Raji (cell line): ENCODE results near the gene SP3.

Experiments
- POLR2A ChIP-seq: IDR thresholded peaks from 2 replicates; pipeline ENCODE4 v1.6.1; 2011; ENCODE audit warnings: low read depth, low read length, control low read depth; ENCODE audit not compliant: insufficient read depth

The SP3 gene

DNA sequence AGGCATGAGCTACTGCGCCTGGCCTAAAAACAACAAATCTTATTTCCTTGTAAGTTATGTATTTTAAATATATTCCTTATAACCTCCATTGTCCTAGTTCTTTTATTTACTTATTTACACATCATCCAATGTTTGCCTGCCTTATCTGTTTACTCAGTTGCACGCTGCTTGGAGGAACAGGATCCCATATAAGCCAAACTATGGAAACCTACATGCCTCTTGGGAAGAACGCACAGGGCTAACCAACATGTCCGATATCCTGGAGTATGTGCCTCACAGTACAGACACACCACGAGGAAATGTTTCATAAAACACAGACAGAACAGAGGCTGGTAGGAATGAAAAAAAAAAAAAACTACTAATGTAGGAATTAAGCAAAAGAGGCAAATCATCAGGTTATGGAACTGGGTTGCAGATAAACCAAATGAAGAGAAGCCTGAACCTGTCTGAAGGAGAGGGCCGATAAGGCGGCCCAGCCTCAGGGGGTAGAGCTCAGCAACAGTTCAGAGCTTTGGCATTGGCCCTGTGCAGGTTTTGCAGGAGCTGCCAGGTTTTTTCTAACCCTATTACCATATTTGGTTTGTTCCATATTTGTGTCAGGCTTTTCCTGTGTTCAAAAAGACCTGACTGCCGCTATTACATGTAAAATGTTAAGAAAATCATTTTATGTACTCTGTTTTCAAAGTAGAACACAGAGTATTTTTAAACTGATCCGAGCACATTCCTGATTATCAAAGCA, 19.9 kb upstream of the SP3 start:
- no peak for TF ChIP-seq POLR2A

DNA sequence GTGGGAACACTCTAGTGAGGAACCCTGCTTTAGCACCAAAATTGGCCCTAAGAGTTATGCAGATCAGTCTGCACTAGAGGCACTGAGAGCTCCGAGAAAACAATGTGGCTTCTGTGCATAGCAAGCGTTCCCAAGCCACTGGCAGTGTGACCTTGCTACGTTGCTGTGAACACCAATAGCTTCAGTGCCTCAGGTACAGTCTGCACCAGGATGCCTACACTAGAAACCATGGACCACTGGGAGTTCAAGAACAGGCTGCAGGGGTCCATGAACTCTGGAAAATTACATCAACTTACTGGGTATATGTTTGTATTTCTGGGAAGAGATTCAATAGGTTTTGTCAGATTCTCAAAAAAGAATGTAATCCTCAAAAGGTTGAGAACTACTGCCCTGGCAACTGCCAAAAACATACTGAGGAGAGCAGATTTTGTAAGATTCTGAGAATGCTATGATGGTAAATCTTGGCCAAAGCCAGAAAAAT, 18.3 kb upstream of the SP3 start:
- no peak for TF ChIP-seq POLR2A

DNA sequence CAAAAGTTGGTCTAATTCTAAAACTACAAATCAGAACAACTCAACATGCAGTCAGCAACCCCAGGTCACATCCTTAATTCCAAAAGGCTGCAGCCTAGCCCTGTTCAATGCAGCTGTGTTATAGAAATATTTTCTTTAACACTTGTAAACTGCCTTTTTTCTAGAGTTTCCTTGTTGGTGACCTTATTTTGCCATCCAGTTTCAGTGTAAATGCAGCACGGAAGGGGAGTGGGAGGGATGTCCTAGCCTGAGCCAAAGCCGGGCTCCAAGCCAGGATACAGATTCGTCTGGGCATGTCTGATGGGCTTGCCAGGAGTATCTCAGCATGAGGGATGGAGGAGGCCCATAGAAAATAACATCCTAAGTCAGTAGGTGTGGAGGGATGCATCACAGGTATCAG, 17.7 kb upstream of the SP3 start:
- TF ChIP-seq POLR2A = no peak

DNA sequence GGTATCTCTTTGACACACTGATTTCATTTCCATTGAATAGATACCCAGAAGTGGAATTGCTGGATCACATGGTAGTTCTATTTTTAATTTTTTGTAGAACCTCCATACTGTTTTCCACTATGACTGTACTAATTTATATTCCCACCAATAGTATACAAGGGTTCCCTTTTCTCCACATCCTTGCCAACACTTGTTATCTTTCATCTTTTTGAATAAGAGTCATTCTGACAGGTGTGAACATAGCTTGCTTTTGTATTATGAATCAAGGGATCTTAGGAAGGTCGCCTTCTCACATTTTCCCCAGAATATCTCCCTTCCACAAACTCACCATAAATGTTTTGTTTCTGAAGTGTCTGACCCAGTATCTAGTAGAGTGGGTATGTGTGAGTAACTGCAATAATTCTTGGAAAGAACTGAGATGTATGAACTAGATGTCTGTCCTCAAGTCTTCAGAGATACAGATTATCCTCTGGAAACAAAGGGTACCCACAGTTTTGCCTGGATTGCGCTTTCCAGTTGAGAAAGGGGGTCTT, 17.1 kb upstream of the SP3 start:
- TF ChIP-seq POLR2A = no peak

DNA sequence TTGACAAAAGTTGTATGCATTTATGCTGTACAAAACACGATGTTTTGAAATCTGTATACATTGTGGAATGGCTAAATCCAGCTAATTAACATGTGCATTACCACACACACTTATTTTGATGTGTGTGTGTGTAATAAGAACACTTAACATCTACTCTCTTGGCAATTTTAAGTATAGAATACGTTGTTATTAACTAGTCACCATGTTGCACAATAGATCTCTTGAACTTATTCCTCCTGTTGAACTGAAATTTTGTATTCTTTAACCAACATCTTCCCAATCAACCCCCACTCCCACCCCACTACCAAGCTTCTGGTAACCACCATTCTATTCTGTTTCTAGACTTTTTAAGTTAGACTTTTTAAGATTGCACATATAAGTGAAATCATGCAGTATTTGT, 16.3 kb upstream of the SP3 start:
- no peak for TF ChIP-seq POLR2A

DNA sequence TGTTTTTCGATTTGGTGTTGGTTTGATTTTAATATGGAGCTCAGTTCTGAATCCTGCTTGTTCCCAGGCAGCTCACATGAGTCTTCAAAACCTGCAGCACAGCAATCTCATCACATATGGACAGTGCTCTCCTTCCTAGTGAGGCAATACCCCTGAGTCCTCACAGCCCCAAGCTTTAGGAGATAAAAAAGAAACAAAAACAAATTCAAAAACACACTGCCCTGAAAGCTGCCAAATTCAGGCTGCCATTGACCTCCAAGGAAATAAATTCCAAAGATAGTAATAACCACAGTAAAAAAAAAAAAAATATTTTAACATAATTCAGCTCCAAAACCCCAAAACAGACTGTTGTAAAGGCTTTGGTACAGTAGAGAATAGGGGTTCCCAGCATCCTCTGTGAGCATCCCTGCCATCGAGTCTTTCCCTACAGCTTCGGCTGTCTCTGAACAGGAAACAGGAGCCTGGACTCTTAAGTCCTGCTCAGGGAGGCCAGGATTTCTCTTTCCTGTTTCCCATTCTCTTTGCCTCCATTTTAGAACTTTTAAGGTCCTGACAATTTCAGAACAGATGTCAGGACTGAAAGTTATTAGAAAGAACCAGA, 14.7 kb upstream of the SP3 start:
- TF ChIP-seq POLR2A = no peak

DNA sequence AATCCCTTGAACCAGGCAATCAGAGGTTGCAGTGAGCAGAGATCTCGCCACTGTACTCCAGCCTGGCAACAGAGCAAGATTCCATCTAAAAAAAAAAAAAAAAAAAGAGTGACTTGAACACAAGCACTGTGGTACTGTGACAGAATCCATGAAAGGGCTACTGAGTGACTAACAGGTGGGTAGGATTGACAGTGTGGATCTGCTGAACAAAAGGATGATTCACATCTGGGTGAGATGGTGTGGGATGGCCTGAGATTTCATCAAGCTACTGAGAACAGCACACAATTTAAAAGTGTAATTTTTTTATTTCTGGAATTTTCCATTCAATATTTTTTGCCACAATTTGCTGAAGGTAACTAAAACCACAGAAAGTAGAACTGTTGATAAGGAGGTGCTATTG, 13.3 kb upstream of the SP3 start:
- no peak for TF ChIP-seq POLR2A

DNA sequence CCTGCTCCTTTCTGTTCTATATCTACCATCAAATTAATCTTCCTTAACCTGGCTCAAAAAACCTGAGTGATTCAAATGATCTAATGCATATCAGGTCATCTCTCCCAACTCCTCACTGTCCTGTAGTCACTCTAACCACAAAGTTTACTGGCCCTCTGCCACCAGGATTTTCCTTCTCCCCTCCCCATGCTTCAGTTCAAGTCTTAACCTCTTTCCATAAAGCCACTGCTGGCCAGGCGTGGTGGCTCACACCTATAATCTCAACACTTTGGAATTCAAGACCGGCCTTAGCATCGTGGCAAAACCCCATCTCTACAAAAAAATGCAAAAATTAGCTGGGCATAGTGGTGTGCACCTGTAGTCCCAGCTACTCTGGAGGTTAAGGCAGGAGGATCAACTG, 7.5 kb upstream of the SP3 start:
- TF ChIP-seq POLR2A = no peak

DNA sequence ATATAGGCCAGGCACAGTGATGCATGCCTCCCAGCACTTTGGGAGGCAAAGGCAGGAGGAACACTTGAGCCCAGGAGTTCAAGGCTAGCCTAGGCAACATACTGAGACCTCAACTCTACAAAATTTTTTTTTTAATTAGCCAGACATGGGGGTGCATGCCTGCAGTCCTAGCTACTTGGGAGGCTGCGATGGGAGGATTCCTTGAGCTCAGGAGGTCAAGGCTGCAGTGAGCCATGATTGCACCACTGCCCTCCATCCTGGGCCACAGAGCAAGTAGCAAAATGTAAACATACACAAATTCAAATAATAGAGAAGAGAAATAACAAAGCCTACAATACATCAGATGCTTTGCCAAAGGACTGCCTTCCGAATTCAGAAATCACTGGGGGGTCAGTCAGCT, 7.0 kb upstream of the SP3 start:
- TF ChIP-seq POLR2A = no peak

DNA sequence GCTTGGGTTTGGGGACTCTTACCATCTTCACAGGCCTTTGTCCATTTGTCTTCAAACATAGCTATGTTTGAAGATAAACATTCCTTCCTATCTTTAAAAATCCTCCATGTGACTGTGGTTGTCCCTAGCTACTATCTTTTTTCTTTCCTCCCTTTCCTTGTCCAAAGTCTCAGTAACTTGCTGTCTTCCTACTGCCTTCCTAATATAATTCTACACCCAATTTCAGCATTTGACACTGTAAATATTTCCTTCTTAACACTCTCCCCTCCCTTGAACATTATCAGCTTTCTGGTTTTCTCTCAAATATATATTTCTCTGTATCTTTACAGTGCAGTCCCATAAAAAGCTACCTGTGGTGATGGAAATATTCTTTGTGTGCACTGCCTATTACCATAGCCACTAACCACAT, 5.3 kb upstream of the SP3 start:
- TF ChIP-seq POLR2A = no peak

DNA sequence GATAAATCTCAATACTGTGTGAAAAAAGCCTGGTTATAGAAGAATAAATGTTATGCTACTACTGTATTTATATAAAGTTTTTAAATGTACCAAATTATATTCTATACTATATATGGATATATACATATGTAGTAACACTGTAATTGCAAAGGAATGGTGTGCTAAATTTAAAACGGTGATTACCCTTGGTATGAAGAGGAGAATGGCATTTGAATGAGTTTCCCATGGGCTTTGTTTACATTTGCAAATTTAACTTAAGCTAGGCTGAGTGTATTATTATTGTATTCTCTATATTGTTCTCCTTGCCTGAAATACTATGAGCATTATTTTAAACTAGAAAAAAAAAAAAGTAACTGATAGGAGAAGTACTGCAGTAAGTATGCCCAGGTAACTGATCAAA, 4.7 kb upstream of the SP3 start:
- TF ChIP-seq POLR2A = no peak

DNA sequence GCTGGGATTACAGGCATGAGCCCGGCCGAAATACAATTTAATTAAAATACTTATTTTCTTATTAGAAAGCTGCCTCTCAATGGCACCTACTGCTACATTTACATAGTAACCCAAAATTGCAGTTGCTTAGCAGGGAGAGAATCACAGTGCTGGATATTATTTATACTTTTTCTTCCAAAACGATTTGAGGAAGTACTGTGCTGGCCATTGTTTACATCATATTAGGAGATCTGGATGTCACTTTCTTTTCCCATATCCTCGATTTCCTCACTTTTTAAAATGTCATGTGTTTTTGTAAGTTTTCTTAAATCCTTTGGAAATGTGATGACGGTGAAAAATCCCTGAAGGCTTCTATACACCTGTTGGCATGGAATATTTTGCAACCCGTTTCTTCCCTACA, 3.4 kb upstream of the SP3 start:
- no peak for TF ChIP-seq POLR2A

DNA sequence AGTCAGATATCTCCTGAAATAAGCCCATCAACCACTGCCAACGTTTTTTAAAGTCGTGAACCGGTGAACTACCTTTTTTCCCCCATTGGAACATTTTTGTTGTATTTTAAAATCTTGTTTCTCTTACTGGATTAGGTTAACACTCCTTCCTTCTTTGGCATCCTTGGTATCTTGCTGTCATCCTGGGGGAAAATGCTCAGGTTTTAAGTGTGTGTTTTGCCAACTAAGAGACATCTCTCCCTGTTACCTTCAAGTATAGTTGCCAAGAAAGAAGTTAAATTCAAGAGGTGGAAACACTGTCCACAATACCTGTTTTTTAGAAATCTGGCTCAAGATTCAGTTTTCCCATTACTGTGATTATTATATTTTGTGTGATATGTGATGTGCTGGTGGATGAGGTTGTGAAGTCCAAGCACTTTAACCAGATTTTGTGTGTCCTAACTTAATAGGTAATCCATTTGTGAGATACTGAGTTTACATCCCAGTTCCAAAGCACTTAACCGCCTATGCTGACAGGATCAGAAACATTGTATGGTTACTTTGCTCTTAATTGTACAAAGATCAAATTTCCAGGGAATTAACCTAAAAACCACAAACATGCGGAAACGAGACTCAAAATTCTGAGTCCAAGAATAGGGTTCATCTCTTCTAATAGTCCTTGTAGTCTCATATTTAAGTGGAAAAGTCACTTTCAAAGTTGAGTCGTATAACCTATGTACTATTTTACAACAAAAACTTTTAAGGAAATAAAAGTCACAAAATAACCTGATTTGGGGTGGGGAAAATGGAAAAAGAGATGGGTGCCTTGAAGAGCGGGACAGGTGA, 1.3 kb upstream of the SP3 start:
- TF ChIP-seq POLR2A = no peak

DNA sequence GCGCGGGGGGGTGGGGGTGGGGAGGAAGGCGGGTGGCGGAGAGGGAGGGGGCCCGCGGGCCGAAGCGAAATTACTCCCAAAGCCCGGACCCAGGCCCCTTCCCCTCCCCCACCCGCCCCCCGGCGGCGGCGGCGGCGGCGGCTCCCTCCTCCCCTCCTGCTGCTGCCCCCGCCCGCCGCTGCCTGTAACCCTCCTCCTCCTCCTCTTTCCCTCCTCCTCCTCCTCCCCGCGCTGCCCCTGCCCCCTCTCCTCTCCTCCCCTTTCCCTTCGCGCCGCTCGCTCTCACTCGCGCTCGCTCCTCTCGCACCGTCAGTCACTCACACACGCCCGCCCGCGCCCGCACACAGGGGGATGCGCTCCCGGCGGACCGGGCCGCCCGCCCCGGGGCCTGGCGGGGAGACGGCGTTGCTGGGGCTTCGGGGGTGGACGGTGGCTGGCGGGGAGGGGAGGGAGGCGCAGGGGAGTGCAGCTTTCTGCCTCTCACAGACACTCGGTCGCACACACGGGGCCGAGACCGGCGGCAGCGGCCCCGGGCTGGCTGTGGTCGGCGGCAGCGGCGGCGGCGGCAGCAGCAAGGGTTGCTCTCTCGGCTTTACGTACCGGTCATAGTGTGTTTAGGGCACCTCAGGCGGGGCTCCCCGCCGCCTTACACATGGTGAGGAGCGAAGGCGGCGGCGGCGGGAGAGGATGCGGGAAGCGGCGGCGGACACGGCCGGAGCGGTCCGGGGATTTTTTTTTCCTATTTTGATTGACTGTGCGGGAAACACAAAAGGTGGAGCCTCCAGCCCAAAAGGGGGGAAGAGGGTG, 405 bp downstream of the SP3 start:
- peak; percentile 75 for TF ChIP-seq POLR2A
